ENCODE data around the gene FUOM.

FUOM gene

GRCh38 chr10:133309100-133309719 lies 48.6 kb downstream of the FUOM start:
- peak; percentile 92 for DNase-seq

- DNase-seq: peak; percentile 89
Measured at GRCh38 chr10:133308421-133309099, 49.3 kb downstream of the FUOM start, which contains the start of the genes TUBGCP2 and ZNF511. Gene TUBGCP2 (minus strand): TSS chr10:133308872. CDS start chr10:133302941, 5,931 bp downstream. Gene ZNF511 (plus strand): TSS chr10:133308914. CDS start chr10:133308944, 30 bp downstream.

DNA sequence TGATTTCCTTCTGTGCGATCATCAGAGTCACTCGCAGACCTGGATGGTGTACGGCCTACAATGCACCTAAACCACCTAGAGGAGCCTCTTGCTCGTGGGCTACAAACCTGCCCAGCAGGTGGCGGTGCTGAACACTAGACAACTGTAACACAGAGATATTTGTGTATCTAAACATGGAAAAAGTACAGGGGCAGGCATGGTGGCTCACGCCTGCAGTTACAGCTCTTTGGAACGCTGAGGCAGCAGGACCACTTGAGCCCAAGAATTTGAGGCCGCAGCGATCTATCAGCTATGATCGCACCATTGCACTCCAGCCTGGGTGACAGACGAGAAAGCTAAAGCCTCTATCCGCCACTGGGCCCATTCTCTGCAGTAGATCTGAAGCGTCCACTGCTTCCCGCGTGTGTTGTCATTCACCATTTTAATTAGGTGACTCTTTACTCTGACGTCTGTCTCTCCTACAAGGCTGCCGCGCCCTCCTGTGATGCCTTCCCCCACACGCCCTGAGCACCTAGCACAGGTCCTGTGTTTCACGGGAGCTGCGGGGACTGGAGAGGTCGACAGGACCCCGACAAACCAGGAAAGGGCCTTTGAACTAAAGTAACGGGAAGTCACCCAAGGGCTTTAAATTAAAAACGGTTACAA lies 49.9 kb downstream of the FUOM start:
- peak; percentile 62 for DNase-seq

DNA sequence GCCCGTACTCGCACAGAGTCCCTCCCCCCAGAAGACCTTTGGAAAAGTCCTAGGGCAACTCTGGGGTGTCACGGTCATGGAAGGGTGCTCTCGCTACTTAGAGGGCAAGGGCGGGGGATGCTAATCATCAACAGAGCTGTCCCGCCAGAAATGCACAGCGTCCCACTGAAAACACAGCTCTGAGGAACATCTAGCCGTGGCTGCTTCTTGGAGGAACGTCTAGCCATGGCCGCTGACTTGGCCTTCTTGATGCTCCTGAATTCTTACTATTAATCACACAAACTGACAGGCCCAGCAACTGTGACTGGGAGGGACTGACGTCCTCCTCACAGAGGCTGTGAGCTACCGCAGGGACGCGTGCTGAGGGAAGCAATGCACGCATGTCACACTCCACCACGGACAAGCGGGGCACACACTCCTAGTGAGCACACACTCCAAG lies 50.9 kb downstream of the FUOM start:
- no peak for DNase-seq

DNA sequence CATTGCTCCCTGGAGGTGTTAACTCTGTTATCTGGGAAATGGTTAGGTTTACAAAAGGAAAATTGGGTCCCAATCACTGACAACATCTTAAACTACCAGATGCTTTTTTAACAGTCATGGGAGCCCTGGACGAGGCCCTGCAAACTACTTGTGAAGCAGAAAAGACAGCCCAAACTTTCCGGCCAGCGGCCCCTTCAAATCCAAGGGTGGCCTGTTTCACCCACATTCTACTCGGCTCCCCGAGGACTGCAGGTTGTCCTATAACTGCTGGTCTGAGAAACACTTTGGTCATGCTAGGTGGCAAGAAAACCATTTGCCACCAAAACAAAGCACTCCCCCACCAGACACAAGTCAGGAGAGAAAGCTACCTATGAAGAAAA lies 51.7 kb downstream of the FUOM start:
- no peak for DNase-seq
